Colonic mucosa (tissue), 4 donors: ENCODE measurements around the gene ADGRA1. TPM values are rescaled to one million over a fixed set of nuclear protein-coding genes. Genes with fewer than 3 reads are reported as not detected.
A peak's percentile ranks its signal among the peaks of the same experiment; 100 is the strongest.

ENCODE experiments used
- DNase-seq: peaks from one replicate; pipeline ENCODE4 v3.0.0-alpha.2; 2020
- H3K27ac ChIP-seq: fragments of 200-600 bp; one replicate; pipeline ENCODE4 v1.8.0; 2021
- H3K27me3 ChIP-seq: fragments of 200-600 bp; one replicate; pipeline ENCODE4 v1.8.0; 2021
- H3K36me3 ChIP-seq: fragments of 200-600 bp; one replicate; pipeline ENCODE4 v1.8.0; 2021
- H3K4me1 ChIP-seq: fragments of 200-600 bp; one replicate; pipeline ENCODE4 v1.8.0; 2021; ENCODE audit warnings: mild to moderate bottlenecking
- H3K4me3 ChIP-seq: fragments of 200-600 bp; one replicate; pipeline ENCODE4 v1.8.0; 2021
- H3K9ac ChIP-seq, 2 donors: one replicate each; pipeline ENCODE4 v1.7.0; 2013; ENCODE audit warnings: control low read depth in 2 of 2, low read depth in 2 of 2, low read length in 2 of 2
- H3K9me3 ChIP-seq: fragments of 200-600 bp; one replicate; pipeline ENCODE4 v1.8.0; 2021
- CTCF ChIP-seq: fragments of 200-600 bp; IDR thresholded peaks from one replicate; pipeline ENCODE4 v1.8.0; 2022; ENCODE audit warnings: antibody characterized with exemption, mild to moderate bottlenecking
- intact Hi-C: fragments of 100-400 bp; cut with DNase I; formaldehyde crosslinking; loops from one replicate; pipeline ENCODE4 v1.14.1; 2022
- total RNA-seq, 2 donors: library from RNA; stranded (reverse); fragmentation: NEBNext Ultra II Directional in 1 of 2; extraction: Animal tissue kit (Norgen Biotek cat#: 25700) in 1 of 2; gene quantifications; one replicate each; pipeline ENCODE4 v1.2.1, GENCODE V29; 2021
- donor health status: healthy.
- donor health status: DM: no; HTN: no; CAD: no.
- donor health status: DM: no; HTN: no; CAD: no.

ADGRA1 gene
- total RNA-seq: not detected

GRCh38 chr10:133087679-133088178 lies at the start of gene ADGRA1:
Gene ADGRA1 (plus strand): TSS chr10:133087924. CDS start chr10:133088910, 986 bp downstream.
- DNase-seq: no peak
- H3K4me3 ChIP-seq: no peak within 1 kb of the TSS
- no peak within 1 kb of the TSS for H3K9ac ChIP-seq
- no peaks in the 10 kb centered on the region for H3K4me1 ChIP-seq
- no peak within 1 kb of the TSS for H3K27ac ChIP-seq
- H3K27me3 ChIP-seq: peaks cover 38% of the 10 kb centered on the region
- intact Hi-C loops: no loop called here
- no peaks in the 10 kb centered on the region for H3K9me3 ChIP-seq
- no peaks in the 10 kb centered on the region for H3K36me3 ChIP-seq
- no peak for TF ChIP-seq CTCF

- no peak overlapping the region for H3K4me3 ChIP-seq
- no peak overlapping the region for H3K27ac ChIP-seq
- no peaks in the 10 kb centered on the region for H3K4me1 ChIP-seq
- no peaks in the 10 kb centered on the region for H3K9me3 ChIP-seq
- H3K27me3 ChIP-seq: peaks cover 7% of the 10 kb centered on the region
- H3K9ac ChIP-seq: no peak overlapping the region
- H3K36me3 ChIP-seq: no peaks in the 10 kb centered on the region
- no peak for DNase-seq
- TF ChIP-seq CTCF: no peak
- intact Hi-C loops: no loop called here
Observed at GRCh38 chr10:133038036-133038823, 49.5 kb upstream of the ADGRA1 start.

GRCh38 chr10:133039107-133039802 lies 48.5 kb upstream of the ADGRA1 start:
- Histone ChIP-seq H3K9ac (no peak overlapping the region), H3K4me1 (no peaks in the 10 kb centered on the region), H3K4me3 (no peak overlapping the region), H3K27ac (no peak overlapping the region), H3K36me3 (no peaks in the 10 kb centered on the region), H3K27me3 (peaks cover 7% of the 10 kb centered on the region), H3K9me3 (no peaks in the 10 kb centered on the region)
- intact Hi-C loops: no loop called here
- no peak for TF ChIP-seq CTCF
- no peak for DNase-seq

GRCh38 chr10:133039803-133040165 lies 47.9 kb upstream of the ADGRA1 start:
- intact Hi-C loops: no loop called here
- Histone ChIP-seq H3K27me3 (peaks cover 7% of the 10 kb centered on the region), H3K27ac (no peak overlapping the region), H3K4me3 (no peak overlapping the region), H3K9me3 (no peaks in the 10 kb centered on the region), H3K4me1 (no peaks in the 10 kb centered on the region), H3K9ac (no peak overlapping the region), H3K36me3 (no peaks in the 10 kb centered on the region)
- DNase-seq: no peak
- TF ChIP-seq CTCF: no peak

- H3K4me1 ChIP-seq: no peaks in the 10 kb centered on the region
- peaks cover 7% of the 10 kb centered on the region for H3K27me3 ChIP-seq
- peak; percentile 27 for DNase-seq
- H3K4me3 ChIP-seq: no peak overlapping the region
- no peaks in the 10 kb centered on the region for H3K36me3 ChIP-seq
- no peak for TF ChIP-seq CTCF
- H3K9ac ChIP-seq: no peak overlapping the region
- no peak overlapping the region for H3K27ac ChIP-seq
- intact Hi-C loops: no loop called here
- no peaks in the 10 kb centered on the region for H3K9me3 ChIP-seq
Observed at GRCh38 chr10:133040198-133040597, 47.5 kb upstream of the ADGRA1 start.
